DND-41 (cell line): ENCODE data around the gene PGBD5.

Experiments
- ATAC-seq: fragments of 200-7000 bp; cut with Tn5 transposase; 3 replicates; pipeline ENCODE4 v1.9.1; 2021; ENCODE audit warnings: low read depth; ENCODE audit not compliant: insufficient read depth
- DNase-seq: peaks from one replicate; pipeline ENCODE4 v3.0.0-alpha.2; 2020
- H2AFZ ChIP-seq: 2 replicates; pipeline ENCODE4 v1.6.0; 2012; ENCODE audit warnings: low read depth, low read length
- H3K27ac ChIP-seq: 2 replicates; pipeline ENCODE4 v1.5.1; 2012; ENCODE audit warnings: low read length, inconsistent platforms
- H3K27me3 ChIP-seq: fragments of 200-600 bp; sonication (generic); 2 replicates; pipeline ENCODE4 v1.6.0; 2012; ENCODE audit warnings: low read length, mild to moderate bottlenecking, inconsistent platforms; ENCODE audit not compliant: insufficient read depth, poor library complexity
- H3K36me3 ChIP-seq: 2 replicates; pipeline ENCODE4 v1.5.1; 2012; ENCODE audit warnings: low read length, inconsistent platforms; ENCODE audit not compliant: insufficient read depth
- H3K4me1 ChIP-seq: 2 replicates; pipeline ENCODE4 v1.5.1; 2012; ENCODE audit warnings: mild to moderate bottlenecking, low read length; ENCODE audit not compliant: insufficient read depth
- H3K4me2 ChIP-seq: 2 replicates; pipeline ENCODE4 v1.6.0; 2012; ENCODE audit warnings: mild to moderate bottlenecking, moderate library complexity, low read length, inconsistent platforms; ENCODE audit not compliant: insufficient read depth
- H3K4me3 ChIP-seq, 2 experiments: fragments of 200-600 bp in 1 of 2; shearing (Covaris generic) in 1 of 2; 2 replicates each; pipeline ENCODE4 v1.5.1; 2012 to 2016; ENCODE audit warnings: inconsistent platforms in 2 of 2, low read length in 2 of 2, mild to moderate bottlenecking in 2 of 2, low read depth in 1 of 2, moderate library complexity in 1 of 2
- H3K79me2 ChIP-seq: 2 replicates; pipeline ENCODE4 v1.6.0; 2012; ENCODE audit warnings: low read length, inconsistent platforms; ENCODE audit not compliant: insufficient read depth
- H3K9ac ChIP-seq: 2 replicates; pipeline ENCODE4 v1.6.0; 2012; ENCODE audit warnings: low read depth, mild to moderate bottlenecking, inconsistent platforms, low read length, moderate library complexity
- H3K9me3 ChIP-seq: 2 replicates; pipeline ENCODE4 v1.5.1; 2012; ENCODE audit warnings: low read length, moderate library complexity, mild to moderate bottlenecking, inconsistent platforms; ENCODE audit not compliant: insufficient read depth, severe bottlenecking
- H4K20me1 ChIP-seq: 2 replicates; pipeline ENCODE4 v1.6.0; 2012; ENCODE audit warnings: low read length; ENCODE audit not compliant: insufficient read depth
- CTCF ChIP-seq: IDR thresholded peaks from 2 replicates; pipeline ENCODE4 v1.5.1; 2012; ENCODE audit warnings: borderline replicate concordance, low read length, moderate library complexity, mild to moderate bottlenecking; ENCODE audit not compliant: poor library complexity, severe bottlenecking; ENCODE audit errors: extremely low read depth
- EZH2 ChIP-seq: IDR thresholded peaks from 3 replicates; pipeline ENCODE4 v1.6.1; 2012; ENCODE audit warnings: borderline replicate concordance, low read depth, mild to moderate bottlenecking, moderate library complexity, low read length, inconsistent platforms; ENCODE audit not compliant: severe bottlenecking

The PGBD5 gene

GRCh38 chr1:230280054-230280795 lies 145.9 kb downstream of the PGBD5 start:
- H3K9me3 ChIP-seq: no peaks in the 10 kb centered on the region
- peaks cover 83% of the 10 kb centered on the region for H3K36me3 ChIP-seq
- ATAC-seq (no peak), DNase-seq (no peak)
- H3K4me1 ChIP-seq: no peaks in the 10 kb centered on the region
- TF ChIP-seq EZH2: no peak
- TF ChIP-seq CTCF: no peak
- H4K20me1 ChIP-seq: peaks cover 61% of the 10 kb centered on the region
- H3K9ac ChIP-seq: no peak overlapping the region
- H3K27me3 ChIP-seq: no peaks in the 10 kb centered on the region
- peaks cover 7% of the 10 kb centered on the region; the same call in 1 of the 2 replicates for H3K79me2 ChIP-seq
- no peak overlapping the region for H3K4me2 ChIP-seq
- H3K4me3 ChIP-seq: no peak overlapping the region
- H3K27ac ChIP-seq: no peak overlapping the region
- H2AFZ ChIP-seq: no peak overlapping the region

GRCh38 chr1:230279583-230279945 lies 146.6 kb downstream of the PGBD5 start:
- Histone ChIP-seq H3K4me2 (no peak overlapping the region), H3K4me1 (no peaks in the 10 kb centered on the region), H3K9ac (no peak overlapping the region), H3K4me3 (no peak overlapping the region), H2AFZ (no peak overlapping the region), H3K27me3 (no peaks in the 10 kb centered on the region), H3K36me3 (peaks cover 90% of the 10 kb centered on the region), H3K79me2 (peaks cover 7% of the 10 kb centered on the region; the same call in 1 of the 2 replicates), H4K20me1 (peaks cover 55% of the 10 kb centered on the region), H3K9me3 (no peaks in the 10 kb centered on the region), H3K27ac (no peak overlapping the region)
- ATAC-seq (no peak), DNase-seq (no peak)
- TF ChIP-seq CTCF (no peak), EZH2 (no peak)

- H3K4me2 ChIP-seq: no peak overlapping the region
- TF ChIP-seq CTCF: no peak
- H3K9me3 ChIP-seq: no peaks in the 10 kb centered on the region
- no peaks in the 10 kb centered on the region for H3K27me3 ChIP-seq
- peaks cover 7% of the 10 kb centered on the region; the same call in 1 of the 2 replicates for H3K79me2 ChIP-seq
- peaks cover 52% of the 10 kb centered on the region for H4K20me1 ChIP-seq
- peaks cover 92% of the 10 kb centered on the region for H3K36me3 ChIP-seq
- no peaks in the 10 kb centered on the region for H3K4me1 ChIP-seq
- no peak overlapping the region for H2AFZ ChIP-seq
- ATAC-seq (no peak), DNase-seq (no peak)
- 0 out of 2 replicates have a peak overlapping the region, but pooled peaks have one; percentile 14 for H3K27ac ChIP-seq
- no peak overlapping the region for H3K4me3 ChIP-seq
- H3K9ac ChIP-seq: no peak overlapping the region
Observed at GRCh38 chr1:230278871-230279582, 147.1 kb downstream of the PGBD5 start.
